GM18505 (cell line): Measurements from ENCODE around the gene TSSK3.
A peak's percentile ranks its signal among the peaks of the same experiment; 100 is the strongest.

Experiments used
- ATAC-seq: cut with Tn5 transposase; IDR thresholded peaks from one replicate; pipeline ENCODE4 v1.9.1; 2021; ENCODE audit not compliant: unreplicated experiment
- POLR2A ChIP-seq: IDR thresholded peaks from 4 replicates; pipeline ENCODE4 v1.6.1; 2011; ENCODE audit warnings: borderline replicate concordance; ENCODE audit not compliant: insufficient read depth, insufficient read length; ENCODE audit errors: extremely low read depth

TSSK3 gene

GRCh38 chr1:32362474-32363313, at the start of gene TSSK3, which contains the start of gene FAM229A:
TSSK3 (plus strand) TSS chr1:32362539; CDS start chr1:32362702, 163 bp downstream.
FAM229A (minus strand) TSS chr1:32362485; CDS start chr1:32362091, 394 bp downstream.
- no peak for ATAC-seq
- TF ChIP-seq POLR2A = no peak

- ATAC-seq = no peak
- no peak for TF ChIP-seq POLR2A
These were observed 45.4 kb upstream of the TSSK3 start for GRCh38 chr1:32316903-32317277.

GRCh38 chr1:32318127-32318869, 44.0 kb upstream of the TSSK3 start:
- no peak for TF ChIP-seq POLR2A
- ATAC-seq = no peak

GRCh38 chr1:32321712-32322291, 40.5 kb upstream of the TSSK3 start:
- TF ChIP-seq POLR2A = no peak
- ATAC-seq = no peak

GRCh38 chr1:32327204-32327603, 35.1 kb upstream of the TSSK3 start:
- no peak for ATAC-seq
- no peak for TF ChIP-seq POLR2A

GRCh38 chr1:32329931-32330466, 32.3 kb upstream of the TSSK3 start:
- no peak for ATAC-seq
- peak; percentile 19 for TF ChIP-seq POLR2A

- no peak for ATAC-seq
- no peak for TF ChIP-seq POLR2A
These were observed 31.7 kb upstream of the TSSK3 start for GRCh38 chr1:32330558-32331151.

- TF ChIP-seq POLR2A = no peak
- ATAC-seq = no peak
These were observed 30.8 kb upstream of the TSSK3 start for GRCh38 chr1:32331549-32331948.

GRCh38 chr1:32332290-32333079, 29.9 kb upstream of the TSSK3 start:
- no peak for ATAC-seq

GRCh38 chr1:32333251-32333963, 28.9 kb upstream of the TSSK3 start:
- TF ChIP-seq POLR2A = no peak
- ATAC-seq = no peak

More at GRCh38 chr1:32332290-32333079, 29.9 kb upstream of the TSSK3 start:
- TF ChIP-seq POLR2A = no peak

- peak; percentile 52 for TF ChIP-seq POLR2A
- ATAC-seq = no peak
These were observed 28.0 kb upstream of the TSSK3 start for GRCh38 chr1:32334274-32334861.
